Tibial artery (tissue), 4 donors: ENCODE measurements around the gene CCDC141.
"Not testable (repeated sequence)": the region's sequence is repeated elsewhere in the genome, so short reads cannot be mapped to it uniquely, and the experiment has no call there.

Source experiments
- DNase-seq, 2 donors: peaks; one replicate each; pipeline ENCODE4 v3.0.0-alpha.2; 2019
- H3K27ac ChIP-seq, 2 donors: fragments of 200-600 bp; sonication (generic) in 1 of 2; 1 replicate in 1 of 2; 2 replicates in 1 of 2; pipeline ENCODE4 v1.5.1; 2018 to 2019; ENCODE audit warnings: mild to moderate bottlenecking in 1 of 2
- H3K27me3 ChIP-seq, 2 donors: fragments of 200-600 bp; sonication (generic) in 1 of 2; one replicate each; pipeline versions ENCODE4 v1.5.1 to v1.6.0; 2016 to 2019
- H3K36me3 ChIP-seq, 3 donors: fragments of 200-600 bp; sonication (generic) in 2 of 3; one replicate each; pipeline ENCODE4 v1.5.1; 2016 to 2019; ENCODE audit warnings: mild to moderate bottlenecking in 2 of 3
- H3K4me1 ChIP-seq, 4 donors: fragments of 200-600 bp; sonication (generic) in 2 of 4; 1 replicate in 3 of 4; 2 replicates in 1 of 4; pipeline ENCODE4 v1.5.1; 2016 to 2019
- H3K4me3 ChIP-seq, 2 donors: fragments of 200-600 bp; sonication (generic) in 1 of 2; 1 replicate in 1 of 2; 2 replicates in 1 of 2; pipeline ENCODE4 v1.5.1; 2018 to 2019; ENCODE audit warnings: mild to moderate bottlenecking in 2 of 2
- H3K9me3 ChIP-seq, 3 donors: fragments of 200-600 bp; sonication (generic) in 1 of 3; one replicate each; pipeline ENCODE4 v1.5.1; 2016 to 2019
- CTCF ChIP-seq, 2 experiments: fragments of 200-600 bp in 1 of 2; fragments of 450-650 bp in 1 of 2; IDR thresholded peaks; one replicate each; pipeline ENCODE4 v1.5.1; 2017 to 2019; ENCODE audit warnings: antibody characterized with exemption in 2 of 2, mild to moderate bottlenecking in 1 of 2, moderate library complexity in 1 of 2
- intact Hi-C: fragments of 100-400 bp; cut with DNase I; formaldehyde crosslinking; loops from one replicate; pipeline ENCODE4 v1.15.0; 2023; ENCODE audit warnings: low total_unique reads

CCDC141 gene

GRCh38 chr2:178997477-178997876, 52.5 kb downstream of the CCDC141 start:
- Histone ChIP-seq H3K36me3 (no peaks in the 10 kb centered on the region), H3K9me3 (no peaks in the 10 kb centered on the region), H3K27ac (no peak overlapping the region), H3K4me1 (peaks cover 0 to 4% (median 0%) of the 10 kb centered on the region in 4 donors), H3K4me3 (no peak overlapping the region), H3K27me3 (no peaks in the 10 kb centered on the region)
- TF ChIP-seq CTCF (IDR thresholded peaks at IDR 0.05), result no peak
- DNase-seq, result no peak
- intact Hi-C loops, result no loop called here

GRCh38 chr2:178997067-178997466, 52.9 kb downstream of the CCDC141 start:
- H3K27me3 ChIP-seq, result no peaks in the 10 kb centered on the region
- DNase-seq, result no peak
- TF ChIP-seq CTCF (IDR thresholded peaks at IDR 0.05), result no peak
- H3K36me3 ChIP-seq, result no peaks in the 10 kb centered on the region
- no peaks in the 10 kb centered on the region for H3K9me3 ChIP-seq
- H3K27ac ChIP-seq, result no peak overlapping the region
- intact Hi-C loops, result no loop called here
- peaks cover 0 to 4% (median 0%) of the 10 kb centered on the region in 4 donors for H3K4me1 ChIP-seq
- no peak overlapping the region for H3K4me3 ChIP-seq

- Histone ChIP-seq H3K4me1 (no peaks in the 10 kb centered on the region), H3K27ac (no peak overlapping the region), H3K4me3 (no peak overlapping the region), H3K36me3 (no peaks in the 10 kb centered on the region), H3K27me3 (no peaks in the 10 kb centered on the region), H3K9me3 (no peaks in the 10 kb centered on the region)
- TF ChIP-seq CTCF (IDR thresholded peaks at IDR 0.05), result no peak
- DNase-seq, result no peak
- intact Hi-C loops, result no loop called here
These were observed 55.7 kb downstream of the CCDC141 start for GRCh38 chr2:178994264-178994663.

GRCh38 chr2:178993788-178994187, 56.1 kb downstream of the CCDC141 start:
- no peak for TF ChIP-seq CTCF (IDR thresholded peaks at IDR 0.05)
- intact Hi-C loops, result no loop called here
- DNase-seq, result no peak
- Histone ChIP-seq H3K36me3 (no peaks in the 10 kb centered on the region), H3K27me3 (no peaks in the 10 kb centered on the region), H3K4me3 (no peak overlapping the region), H3K4me1 (no peaks in the 10 kb centered on the region), H3K9me3 (no peaks in the 10 kb centered on the region), H3K27ac (no peak overlapping the region)

- DNase-seq, intact Hi-C loops: not testable (repeated sequence)
These were observed 57.2 kb downstream of the CCDC141 start for GRCh38 chr2:178992719-178993118.

GRCh38 chr2:178990533-178991241, 59.2 kb downstream of the CCDC141 start:
- H3K4me3 ChIP-seq, result no peak overlapping the region
- no peaks in the 10 kb centered on the region for H3K36me3 ChIP-seq
- no peaks in the 10 kb centered on the region for H3K9me3 ChIP-seq
- no peak for TF ChIP-seq CTCF (IDR thresholded peaks at IDR 0.05)
- H3K27ac ChIP-seq, result no peak overlapping the region
- no peak for DNase-seq
- intact Hi-C loops, result no loop called here
- no peaks in the 10 kb centered on the region for H3K27me3 ChIP-seq
- H3K4me1 ChIP-seq, result no peaks in the 10 kb centered on the region

More at GRCh38 chr2:178992719-178993118, 57.2 kb downstream of the CCDC141 start:
- H3K9me3 ChIP-seq, H3K27me3 ChIP-seq, H3K4me3 ChIP-seq, H3K4me1 ChIP-seq, H3K27ac ChIP-seq, H3K36me3 ChIP-seq: not testable (repeated sequence)

GRCh38 chr2:178989424-178989823, 60.5 kb downstream of the CCDC141 start:
- H3K4me1 ChIP-seq, intact Hi-C loops, H3K36me3 ChIP-seq, H3K9me3 ChIP-seq, DNase-seq, H3K27ac ChIP-seq, H3K27me3 ChIP-seq, H3K4me3 ChIP-seq: not testable (repeated sequence)

GRCh38 chr2:178982652-178983051, 67.3 kb downstream of the CCDC141 start:
- not testable (repeated sequence) for H3K9me3 ChIP-seq, H3K27ac ChIP-seq

More at GRCh38 chr2:178982652-178983051, 67.3 kb downstream of the CCDC141 start:
- H3K4me3 ChIP-seq, intact Hi-C loops, H3K36me3 ChIP-seq, H3K27me3 ChIP-seq, H3K4me1 ChIP-seq, DNase-seq: not testable (repeated sequence)
